GM10266 (cell line): ENCODE results near the gene PLA2R1.
"Not testable (repeated sequence)": the region's sequence is repeated elsewhere in the genome, so short reads cannot be mapped to it uniquely, and the experiment has no call there.

Experiments
- DNase-seq: peaks from one replicate; pipeline ENCODE4 v3.0.0; 2012; ENCODE audit errors: extremely low spot score
- TF ChIP-seq, protein P1 (sequence below): IDR thresholded peaks from 2 replicates; pipeline ENCODE4 v1.5.1; 2012; ENCODE audit warnings: mild to moderate bottlenecking, low read depth; ENCODE audit not compliant: control insufficient read depth, insufficient read depth; ENCODE audit errors: missing control alignments

Gene PLA2R1

DNA sequence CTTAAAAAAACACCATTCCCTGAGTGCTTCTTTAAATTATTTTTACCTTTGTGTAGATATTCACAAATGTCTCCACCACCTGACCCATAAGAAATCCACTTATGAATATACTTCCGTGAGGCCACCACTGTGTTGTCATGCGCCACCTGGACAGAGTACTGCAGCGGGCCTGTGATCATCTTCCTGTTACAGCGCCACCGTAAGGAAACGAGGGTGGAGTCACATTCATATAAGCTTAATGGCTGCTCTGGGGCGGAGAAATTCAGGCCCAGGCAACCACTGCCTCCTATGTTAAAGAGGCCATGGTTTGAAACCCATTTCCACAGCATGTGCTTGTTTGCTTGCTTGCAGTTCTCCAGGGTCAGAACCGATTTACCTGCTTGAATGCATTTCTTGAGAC is 17.7 kb downstream of the PLA2R1 start:
- no peak for DNase-seq

DNA sequence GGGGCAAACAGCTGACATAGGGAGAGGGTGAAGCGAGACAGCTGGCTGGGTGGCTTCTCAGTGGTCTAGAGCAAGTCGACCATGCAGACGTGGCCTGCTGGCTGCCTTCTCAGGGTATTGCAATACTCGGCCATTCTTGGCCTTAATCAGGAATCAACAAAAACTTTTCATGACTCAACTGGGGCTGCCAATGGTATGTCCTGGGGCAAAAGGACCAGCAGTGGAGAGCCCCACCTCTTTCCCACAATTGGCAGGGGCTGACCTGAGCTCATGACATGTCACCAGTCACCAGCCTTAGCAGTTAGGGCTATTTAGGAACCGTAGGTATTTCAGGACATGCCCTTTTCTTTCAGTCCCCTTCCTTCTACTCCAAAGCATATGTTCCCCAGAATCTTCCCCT is 19.1 kb downstream of the PLA2R1 start:
- TF ChIP-seq, protein P1, sequence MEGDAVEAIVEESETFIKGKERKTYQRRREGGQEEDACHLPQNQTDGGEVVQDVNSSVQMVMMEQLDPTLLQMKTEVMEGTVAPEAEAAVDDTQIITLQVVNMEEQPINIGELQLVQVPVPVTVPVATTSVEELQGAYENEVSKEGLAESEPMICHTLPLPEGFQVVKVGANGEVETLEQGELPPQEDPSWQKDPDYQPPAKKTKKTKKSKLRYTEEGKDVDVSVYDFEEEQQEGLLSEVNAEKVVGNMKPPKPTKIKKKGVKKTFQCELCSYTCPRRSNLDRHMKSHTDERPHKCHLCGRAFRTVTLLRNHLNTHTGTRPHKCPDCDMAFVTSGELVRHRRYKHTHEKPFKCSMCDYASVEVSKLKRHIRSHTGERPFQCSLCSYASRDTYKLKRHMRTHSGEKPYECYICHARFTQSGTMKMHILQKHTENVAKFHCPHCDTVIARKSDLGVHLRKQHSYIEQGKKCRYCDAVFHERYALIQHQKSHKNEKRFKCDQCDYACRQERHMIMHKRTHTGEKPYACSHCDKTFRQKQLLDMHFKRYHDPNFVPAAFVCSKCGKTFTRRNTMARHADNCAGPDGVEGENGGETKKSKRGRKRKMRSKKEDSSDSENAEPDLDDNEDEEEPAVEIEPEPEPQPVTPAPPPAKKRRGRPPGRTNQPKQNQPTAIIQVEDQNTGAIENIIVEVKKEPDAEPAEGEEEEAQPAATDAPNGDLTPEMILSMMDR = no peak
- no peak for DNase-seq

More for the DNA sequence above, 17.7 kb downstream of the PLA2R1 start:
- TF ChIP-seq, protein P1 = no peak

DNA sequence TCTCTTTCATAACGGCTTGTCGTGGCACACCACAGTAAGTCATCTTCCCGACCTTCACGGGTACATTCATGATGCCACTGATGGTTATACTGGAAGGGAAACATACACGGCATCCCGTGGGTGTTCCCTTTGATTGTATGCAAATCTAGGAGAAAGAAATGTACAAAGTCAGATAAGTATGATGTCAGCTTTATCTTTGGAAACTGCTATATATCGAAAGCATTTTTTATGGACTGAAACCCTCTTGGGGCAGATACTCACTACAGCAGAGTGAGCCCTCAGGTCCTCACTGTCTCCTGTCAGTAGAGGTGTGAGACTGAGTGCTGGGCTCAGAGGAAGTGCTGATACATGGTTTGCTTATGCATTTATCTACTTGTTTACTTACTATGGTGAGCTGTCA is 20.4 kb downstream of the PLA2R1 start:
- no peak for DNase-seq

DNA sequence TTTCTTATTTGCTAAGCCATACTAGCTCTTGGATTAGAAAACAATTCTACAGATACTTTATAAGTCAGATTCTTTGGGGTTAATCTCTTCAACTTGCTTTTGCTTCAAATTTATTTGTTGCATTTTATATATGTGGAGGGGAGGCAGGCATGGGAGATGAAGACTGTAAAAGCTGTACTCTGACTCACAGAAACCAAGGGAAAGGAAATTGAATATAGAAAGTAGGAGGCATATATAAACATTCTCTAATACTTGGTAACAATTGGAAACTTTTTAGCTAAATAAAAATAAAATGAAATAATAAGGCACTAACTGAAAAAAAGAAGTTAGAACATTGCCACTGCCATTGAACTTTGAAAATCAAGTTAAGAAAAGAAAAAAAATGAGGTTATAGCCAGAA is 21.3 kb downstream of the PLA2R1 start:
- DNase-seq = no peak
- TF ChIP-seq, protein P1 = no peak

More for the DNA sequence above, 20.4 kb downstream of the PLA2R1 start:
- TF ChIP-seq, protein P1 = no peak

DNA sequence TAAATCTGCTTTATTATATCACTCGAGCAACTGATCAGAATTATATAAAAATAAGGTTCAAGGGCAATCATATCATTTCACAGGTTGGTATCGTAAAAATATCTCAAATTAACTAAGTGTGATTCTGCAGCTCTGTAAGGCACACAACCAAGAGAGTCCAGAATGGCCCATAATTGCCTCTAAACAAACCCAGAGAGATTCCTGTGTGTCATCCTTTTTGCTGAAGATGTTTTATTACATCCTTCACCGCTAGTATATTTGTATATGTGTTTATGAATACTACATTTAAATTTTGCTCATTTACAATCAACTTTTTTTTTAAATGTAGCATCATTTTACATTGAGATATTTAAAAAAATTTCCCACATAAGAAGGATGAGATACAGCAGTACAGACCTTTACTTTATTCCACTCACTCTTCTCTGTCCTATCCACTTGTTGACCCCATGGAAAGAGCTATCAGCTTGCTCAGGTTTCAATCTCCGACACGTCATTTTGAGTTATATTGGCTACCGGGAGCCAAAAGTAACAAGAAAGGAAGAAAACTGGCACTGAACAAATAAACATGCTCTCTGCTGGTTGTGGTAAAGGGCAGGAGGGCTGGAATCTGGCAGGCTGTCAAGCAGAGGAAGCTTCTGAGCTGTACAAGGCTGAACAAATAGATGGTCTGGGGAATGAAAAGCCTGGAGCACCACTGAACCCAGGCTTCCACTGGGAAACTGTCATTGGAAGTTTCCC is 23.1 kb downstream of the PLA2R1 start:
- DNase-seq = no peak
- TF ChIP-seq, protein P1 = no peak

DNA sequence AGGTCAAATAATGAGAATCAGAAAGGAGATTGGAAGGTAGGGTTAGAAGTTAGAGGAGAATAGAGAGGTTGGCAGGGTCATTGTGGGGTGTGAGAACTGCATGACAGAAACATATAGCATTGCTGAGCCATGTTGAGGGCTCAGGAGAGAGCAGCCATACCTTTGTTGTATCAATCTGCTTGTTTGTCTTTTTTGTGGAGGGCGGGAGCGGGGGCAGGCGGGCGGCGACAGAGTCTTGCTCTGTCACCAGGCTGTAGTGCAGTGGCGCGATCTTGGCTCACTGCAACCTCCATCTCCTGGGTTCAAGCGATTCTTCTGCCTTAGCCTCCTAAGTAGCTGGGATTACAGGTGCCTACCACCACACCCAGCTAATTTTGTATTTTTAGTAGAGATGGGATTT is 23.8 kb downstream of the PLA2R1 start:
- not testable (repeated sequence) for DNase-seq

DNA sequence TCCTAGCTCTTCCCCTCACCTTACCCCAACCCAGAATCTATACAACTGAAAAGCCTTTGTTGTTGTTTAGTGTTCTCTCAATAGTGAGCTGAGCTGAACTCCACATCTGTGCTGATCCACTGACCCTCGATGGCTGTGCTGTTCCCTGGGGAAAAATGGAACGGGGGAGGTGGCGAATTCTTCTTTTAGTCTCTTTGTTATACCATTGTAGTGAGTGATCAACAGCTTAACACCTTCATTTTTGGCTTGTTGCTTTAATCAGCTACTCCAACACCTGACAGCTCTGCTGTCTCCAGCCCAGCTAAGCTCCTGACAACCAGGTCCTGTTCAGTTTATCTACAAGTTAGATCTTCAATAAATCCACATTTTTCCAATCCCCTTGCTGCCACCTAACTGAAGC is 25.7 kb downstream of the PLA2R1 start:
- no peak for DNase-seq
- TF ChIP-seq, protein P1 = no peak

DNA sequence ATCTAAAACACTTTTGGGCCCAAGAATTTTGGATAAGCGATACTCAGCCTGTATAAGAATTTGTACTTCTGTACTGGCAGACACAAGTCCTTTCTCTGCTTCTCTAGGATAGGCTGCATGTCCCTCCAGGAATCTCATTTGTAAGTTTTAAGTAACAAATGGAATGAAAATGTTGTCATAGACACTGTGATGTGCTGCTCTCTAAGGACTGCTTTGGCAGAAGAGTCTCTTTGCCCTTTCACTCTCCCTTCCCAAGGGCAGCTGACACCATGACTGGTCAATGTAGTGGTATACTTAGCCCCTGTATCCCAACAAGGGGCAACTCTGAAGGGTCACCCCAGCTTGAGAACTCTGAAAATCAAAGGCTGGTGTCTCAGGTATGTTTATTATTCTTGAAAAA is 27.3 kb downstream of the PLA2R1 start:
- no peak for DNase-seq
- TF ChIP-seq, protein P1 = no peak
